Parathyroid adenoma (tissue), 2 donors: ENCODE results near the gene LZTFL1.

Experiments
- H2AFZ ChIP-seq: fragments of 300-600 bp; sonication (generic); one replicate; pipeline ENCODE4 v1.7.0; 2017; ENCODE audit warnings: antibody characterized with exemption, mild to moderate bottlenecking
- H3K27ac ChIP-seq: fragments of 300-600 bp; sonication (generic); one replicate; pipeline ENCODE4 v1.7.0; 2017
- H3K27me3 ChIP-seq: fragments of 300-600 bp; sonication (generic); one replicate; pipeline ENCODE4 v1.7.0; 2017; ENCODE audit warnings: low read length; ENCODE audit not compliant: control insufficient read depth, insufficient read depth
- H3K36me3 ChIP-seq: fragments of 300-600 bp; sonication (generic); one replicate; pipeline ENCODE4 v1.7.0; 2017; ENCODE audit warnings: low read length; ENCODE audit not compliant: control insufficient read depth, insufficient read depth
- H3K4me1 ChIP-seq: fragments of 300-600 bp; sonication (generic); one replicate; pipeline ENCODE4 v1.7.0; 2017; ENCODE audit warnings: control low read depth
- H3K4me2 ChIP-seq: fragments of 300-600 bp; sonication (generic); one replicate; pipeline ENCODE4 v1.7.0; 2017; ENCODE audit warnings: low read length
- H3K4me3 ChIP-seq: fragments of 300-600 bp; sonication (generic); one replicate; pipeline ENCODE4 v1.7.0; 2017; ENCODE audit warnings: low read depth, low read length
- H3K79me2 ChIP-seq: fragments of 300-600 bp; sonication (generic); one replicate; pipeline ENCODE4 v1.7.0; 2017; ENCODE audit warnings: control low read depth
- H3K9ac ChIP-seq: fragments of 300-600 bp; sonication (generic); one replicate; pipeline ENCODE4 v1.7.0; 2017; ENCODE audit warnings: mild to moderate bottlenecking
- H3K9me3 ChIP-seq: fragments of 300-600 bp; sonication (generic); one replicate; pipeline ENCODE4 v1.7.0; 2017; ENCODE audit warnings: low read length; ENCODE audit not compliant: control insufficient read depth
- TF ChIP-seq, protein P1 (sequence below): fragments of 300-600 bp; sonication (generic); IDR thresholded peaks from one replicate; pipeline ENCODE4 v1.7.0; 2017; ENCODE audit warnings: antibody characterized with exemption, mild to moderate bottlenecking
- donor health status: primary hyperparathyroidism.

The LZTFL1 gene

DNA sequence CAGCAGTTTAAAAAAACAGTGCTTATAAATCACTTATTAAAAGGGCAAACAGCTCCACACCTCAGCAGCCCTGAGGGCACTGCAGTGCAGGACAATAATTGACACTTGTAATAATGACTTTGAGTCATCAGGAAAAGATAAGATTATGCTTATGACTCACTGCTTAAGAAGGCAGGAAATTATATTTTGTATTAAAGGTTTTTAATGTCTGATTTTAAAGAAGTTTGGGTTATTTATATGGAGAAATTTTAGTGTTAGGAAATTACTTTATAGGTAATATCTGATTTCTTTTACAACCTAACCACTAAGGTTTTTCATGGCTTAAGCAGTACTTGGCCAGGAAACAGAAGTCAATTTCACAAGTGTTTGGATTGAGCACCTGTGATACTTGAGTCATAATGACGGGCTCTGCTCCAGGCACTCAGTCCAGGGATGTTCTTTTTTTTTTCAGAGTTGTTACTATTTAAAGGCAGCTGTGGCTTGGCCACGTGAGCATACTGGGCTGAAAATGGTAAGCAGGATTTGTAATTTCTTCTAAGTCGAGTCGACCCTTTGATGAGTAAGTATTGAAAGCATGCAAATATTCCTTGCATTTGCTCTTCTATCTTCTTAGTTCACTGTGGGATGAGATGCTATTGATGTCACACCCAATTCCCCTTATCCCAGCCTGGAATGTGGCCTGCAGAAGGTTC is 23.9 kb downstream of the LZTFL1 start:
- H3K4me1 ChIP-seq, result no peaks in the 10 kb centered on the region
- no peak overlapping the region for H3K4me2 ChIP-seq
- no peak overlapping the region for H3K27ac ChIP-seq
- H3K9me3 ChIP-seq, result no peaks in the 10 kb centered on the region
- no peak overlapping the region for H2AFZ ChIP-seq
- no peak overlapping the region for H3K9ac ChIP-seq
- no peaks in the 10 kb centered on the region for H3K27me3 ChIP-seq
- TF ChIP-seq, protein P1, sequence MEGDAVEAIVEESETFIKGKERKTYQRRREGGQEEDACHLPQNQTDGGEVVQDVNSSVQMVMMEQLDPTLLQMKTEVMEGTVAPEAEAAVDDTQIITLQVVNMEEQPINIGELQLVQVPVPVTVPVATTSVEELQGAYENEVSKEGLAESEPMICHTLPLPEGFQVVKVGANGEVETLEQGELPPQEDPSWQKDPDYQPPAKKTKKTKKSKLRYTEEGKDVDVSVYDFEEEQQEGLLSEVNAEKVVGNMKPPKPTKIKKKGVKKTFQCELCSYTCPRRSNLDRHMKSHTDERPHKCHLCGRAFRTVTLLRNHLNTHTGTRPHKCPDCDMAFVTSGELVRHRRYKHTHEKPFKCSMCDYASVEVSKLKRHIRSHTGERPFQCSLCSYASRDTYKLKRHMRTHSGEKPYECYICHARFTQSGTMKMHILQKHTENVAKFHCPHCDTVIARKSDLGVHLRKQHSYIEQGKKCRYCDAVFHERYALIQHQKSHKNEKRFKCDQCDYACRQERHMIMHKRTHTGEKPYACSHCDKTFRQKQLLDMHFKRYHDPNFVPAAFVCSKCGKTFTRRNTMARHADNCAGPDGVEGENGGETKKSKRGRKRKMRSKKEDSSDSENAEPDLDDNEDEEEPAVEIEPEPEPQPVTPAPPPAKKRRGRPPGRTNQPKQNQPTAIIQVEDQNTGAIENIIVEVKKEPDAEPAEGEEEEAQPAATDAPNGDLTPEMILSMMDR, result no peak
- H3K36me3 ChIP-seq, result no peaks in the 10 kb centered on the region
- no peak overlapping the region for H3K4me3 ChIP-seq
- no peaks in the 10 kb centered on the region for H3K79me2 ChIP-seq

- TF ChIP-seq, protein P1, result no peak
- Histone ChIP-seq H3K4me3 (no peak overlapping the region), H3K27ac (no peak overlapping the region)
Measured at GRCh38 chr3:45816544-45816943, 25.4 kb downstream of the LZTFL1 start.

GRCh38 chr3:45814322-45814721 is 27.6 kb downstream of the LZTFL1 start:
- Histone ChIP-seq H3K4me3 (no peak overlapping the region), H3K79me2 (no peaks in the 10 kb centered on the region), H2AFZ (no peak overlapping the region), H3K27ac (no peak overlapping the region), H3K27me3 (no peaks in the 10 kb centered on the region), H3K36me3 (no peaks in the 10 kb centered on the region), H3K4me2 (no peak overlapping the region), H3K9me3 (no peaks in the 10 kb centered on the region), H3K9ac (no peak overlapping the region), H3K4me1 (no peaks in the 10 kb centered on the region)
- TF ChIP-seq, protein P1, result no peak

More at GRCh38 chr3:45816544-45816943, 25.4 kb downstream of the LZTFL1 start:
- Histone ChIP-seq H3K27me3 (no peaks in the 10 kb centered on the region), H3K9ac (no peak overlapping the region), H3K79me2 (no peaks in the 10 kb centered on the region), H2AFZ (no peak overlapping the region), H3K36me3 (no peaks in the 10 kb centered on the region), H3K4me2 (no peak overlapping the region), H3K9me3 (no peaks in the 10 kb centered on the region), H3K4me1 (no peaks in the 10 kb centered on the region)

GRCh38 chr3:45807681-45808540 is 34.0 kb downstream of the LZTFL1 start:
- Histone ChIP-seq H3K4me2 (no peak overlapping the region), H2AFZ (no peak overlapping the region), H3K27ac (no peak overlapping the region), H3K79me2 (no peaks in the 10 kb centered on the region), H3K4me3 (no peak overlapping the region), H3K9me3 (no peaks in the 10 kb centered on the region), H3K9ac (no peak overlapping the region), H3K36me3 (no peaks in the 10 kb centered on the region), H3K27me3 (no peaks in the 10 kb centered on the region), H3K4me1 (no peaks in the 10 kb centered on the region)
- TF ChIP-seq, protein P1, result no peak
